Measurements from ENCODE around the gene C19orf12.

C19orf12 gene

GRCh38 chr19:29694669-29695627, 20.1 kb downstream of the C19orf12 start:
- peak; percentile 89 for DNase-seq

- no peak for DNase-seq
Measured at GRCh38 chr19:29694161-29694560, 20.9 kb downstream of the C19orf12 start.

GRCh38 chr19:29690842-29691241, 24.2 kb downstream of the C19orf12 start:
- DNase-seq: peak; percentile 77

- DNase-seq: peak; percentile 51
Measured at GRCh38 chr19:29687897-29688728, 26.9 kb downstream of the C19orf12 start.

GRCh38 chr19:29687244-29687896, 27.7 kb downstream of the C19orf12 start:
- DNase-seq: peak; percentile 98

GRCh38 chr19:29686285-29686805, 28.7 kb downstream of the C19orf12 start:
- no peak for DNase-seq

GRCh38 chr19:29685326-29685725, 29.7 kb downstream of the C19orf12 start:
- no peak for DNase-seq

GRCh38 chr19:29683009-29683408, 32.1 kb downstream of the C19orf12 start:
- DNase-seq: no peak

GRCh38 chr19:29682236-29682895, 32.7 kb downstream of the C19orf12 start:
- no peak for DNase-seq

- DNase-seq: no peak
Measured at GRCh38 chr19:29681422-29682235, 33.4 kb downstream of the C19orf12 start.

GRCh38 chr19:29680937-29681336, 34.1 kb downstream of the C19orf12 start:
- DNase-seq: no peak

- DNase-seq: peak; percentile 87
Measured at GRCh38 chr19:29680447-29680846, 34.6 kb downstream of the C19orf12 start.

GRCh38 chr19:29679598-29680210, 35.4 kb downstream of the C19orf12 start:
- DNase-seq: no peak

GRCh38 chr19:29678484-29679106, 36.5 kb downstream of the C19orf12 start:
- DNase-seq: no peak

GRCh38 chr19:29677001-29677817, 37.9 kb downstream of the C19orf12 start:
- DNase-seq: no peak

GRCh38 chr19:29676586-29676985, 38.5 kb downstream of the C19orf12 start:
- no peak for DNase-seq

GRCh38 chr19:29675650-29676186, 39.3 kb downstream of the C19orf12 start:
- no peak for DNase-seq

- DNase-seq: no peak
Measured at GRCh38 chr19:29675120-29675649, 39.9 kb downstream of the C19orf12 start.

Data from MV-4-11 (cell line).